ENCODE data around the gene SPRR2E.

GRCh38 chr1:153113416-153113815, 19.1 kb upstream of the SPRR2E start, which contains the start of gene SPRR2F:
- TF ChIP-seq, protein P1, sequence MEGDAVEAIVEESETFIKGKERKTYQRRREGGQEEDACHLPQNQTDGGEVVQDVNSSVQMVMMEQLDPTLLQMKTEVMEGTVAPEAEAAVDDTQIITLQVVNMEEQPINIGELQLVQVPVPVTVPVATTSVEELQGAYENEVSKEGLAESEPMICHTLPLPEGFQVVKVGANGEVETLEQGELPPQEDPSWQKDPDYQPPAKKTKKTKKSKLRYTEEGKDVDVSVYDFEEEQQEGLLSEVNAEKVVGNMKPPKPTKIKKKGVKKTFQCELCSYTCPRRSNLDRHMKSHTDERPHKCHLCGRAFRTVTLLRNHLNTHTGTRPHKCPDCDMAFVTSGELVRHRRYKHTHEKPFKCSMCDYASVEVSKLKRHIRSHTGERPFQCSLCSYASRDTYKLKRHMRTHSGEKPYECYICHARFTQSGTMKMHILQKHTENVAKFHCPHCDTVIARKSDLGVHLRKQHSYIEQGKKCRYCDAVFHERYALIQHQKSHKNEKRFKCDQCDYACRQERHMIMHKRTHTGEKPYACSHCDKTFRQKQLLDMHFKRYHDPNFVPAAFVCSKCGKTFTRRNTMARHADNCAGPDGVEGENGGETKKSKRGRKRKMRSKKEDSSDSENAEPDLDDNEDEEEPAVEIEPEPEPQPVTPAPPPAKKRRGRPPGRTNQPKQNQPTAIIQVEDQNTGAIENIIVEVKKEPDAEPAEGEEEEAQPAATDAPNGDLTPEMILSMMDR (IDR thresholded peaks at IDR 0.05) = no peak
- no peak for TF ChIP-seq POLR2A (IDR thresholded peaks at IDR 0.05)
